ENCODE results near the gene ATXN7L3. TPM values are rescaled to one million over a fixed set of nuclear protein-coding genes. Genes with fewer than 3 reads are reported as not detected.

ATXN7L3 gene
- total and polyA plus RNA-seq, 7 experiments from 2014 or later: 10.5 to 130 (median 107) TPM

DNA sequence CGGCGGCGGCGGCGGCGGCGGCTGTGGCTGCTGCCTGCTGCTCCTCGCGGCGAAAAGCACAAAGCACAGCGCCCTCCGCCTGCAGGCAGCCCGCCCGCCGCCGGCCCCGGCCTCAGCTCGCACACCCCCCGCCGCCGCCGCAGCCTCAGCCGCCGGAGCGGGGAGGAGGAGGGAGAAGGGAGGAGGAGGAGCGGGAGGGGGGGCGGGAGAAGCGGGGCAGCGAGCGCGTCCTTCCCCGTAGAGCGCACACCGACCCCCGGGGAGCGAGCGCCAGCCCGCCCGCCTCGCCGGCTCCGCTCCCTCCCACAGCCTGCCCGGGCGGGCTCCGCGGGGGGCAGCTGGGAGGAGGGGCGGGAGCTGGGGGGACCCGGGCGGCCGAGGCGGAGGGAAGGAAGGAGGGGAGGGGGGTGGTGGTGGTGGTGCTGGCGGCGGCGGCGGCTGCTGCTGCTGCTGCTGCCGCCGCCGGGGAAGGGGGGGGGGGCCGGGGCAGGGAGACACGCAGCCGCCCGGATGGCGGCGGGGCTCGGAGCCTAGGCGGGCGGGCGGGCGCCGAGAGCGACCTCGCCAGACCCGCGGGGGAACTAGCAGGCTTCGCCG, 20.0 kb upstream of the ATXN7L3 start, which contains the start of gene UBTF:
Gene UBTF, minus strand, starts transcription at position 60 of the 597 bp plus-strand sequence. CDS start 1,446 bp downstream, outside the sequence.
- Mint-ChIP-seq H3K4me1 (peaks cover 37 to 44% (median 41%) of the 10 kb centered on the region in 7 donors), H3K9me3 (peaks cover 0 to 8% (median 0%) of the 10 kb centered on the region in 11 donors), H3K36me3 (peaks cover 5 to 28% (median 12%) of the 10 kb centered on the region in 5 donors), H3K27me3 (peaks cover 0 to 2% (median 0%) of the 10 kb centered on the region in 5 donors), H3K4me3 (peak within 1 kb of the TSS; percentile 87 to 99 (median 94)), H3K27ac (peak within 1 kb of the TSS; percentile 93 to 98 (median 94))
- DNase-seq: peak; percentile 66 to 84 (median 79)
- H3K36me3 ChIP-seq (ENCODE audit: control insufficient read depth in 2 of 3, insufficient read depth in 3 of 3, low read length in 3 of 3): peaks cover 3 to 26% (median 14%) of the 10 kb centered on the region in 3 experiments
- peak within 1 kb of the TSS; percentile 90 for H3K27ac ChIP-seq (ENCODE audit: low read depth, low read length)
- ATAC-seq: peak; percentile 34
- H3K27me3 ChIP-seq (ENCODE audit: control insufficient read depth in 2 of 2, insufficient read depth in 2 of 2, low read length in 2 of 2): no peaks in the 10 kb centered on the region
- H3K4me3 ChIP-seq (ENCODE audit: low read length): peak within 1 kb of the TSS; percentile 85
- peaks cover 30 to 35% of the 10 kb centered on the region in 2 donors for H3K4me1 ChIP-seq (ENCODE audit: control insufficient read depth in 2 of 2, insufficient read depth in 2 of 2, low read length in 2 of 2)
- intact Hi-C loops (cut with micrococcal nuclease): loop anchor here (2.0 to 10.0 kb wide), 5 partner anchors 27 to 1095 kb away; partner anchors contain the start of genes GPATCH8 (in 1 of the 2), MAP3K14 (in 1 of the 2) and SLC4A1 (in 1 of the 2)
- ChIA-PET CTCF (interaction anchor here (0.7 to 4.4 kb wide), 3 partner anchors 9 to 107 kb away, joined by 3 to 33 read pairs (median 5); no protein-coding TSS in a partner anchor), POLR2A (interaction anchor here (0.8 to 14.1 kb wide), 12 partner anchors 10 to 111 kb away, joined by 3 to 319 read pairs (median 22); partner anchors contain the start of genes ATXN7L3, HDAC5, RUNDC3A and SLC25A39)
- H3K9me3 ChIP-seq (ENCODE audit: control insufficient read depth in 2 of 3, low read length in 3 of 3): no peaks in the 10 kb centered on the region

GRCh38 chr17:44219108-44219615, 19.5 kb upstream of the ATXN7L3 start:
- peaks cover 36 to 38% of the 10 kb centered on the region in 2 donors for H3K4me1 ChIP-seq (ENCODE audit: control insufficient read depth in 2 of 2, insufficient read depth in 2 of 2, low read length in 2 of 2)
- peaks cover 5 to 32% (median 19%) of the 10 kb centered on the region in 3 experiments for H3K36me3 ChIP-seq (ENCODE audit: control insufficient read depth in 2 of 3, insufficient read depth in 3 of 3, low read length in 3 of 3)
- peak; percentile 63 to 84 (median 78) for DNase-seq
- no peak overlapping the region for H3K27ac Mint-ChIP-seq
- POLR2A ChIA-PET: interaction anchor here (0.8 to 14.1 kb wide), 11 partner anchors 10 to 112 kb away, joined by 3 to 319 read pairs (median 23); partner anchors contain the start of genes ATXN7L3, HDAC5, RUNDC3A and SLC25A39
- H3K9me3 ChIP-seq (ENCODE audit: control insufficient read depth in 2 of 3, low read length in 3 of 3): no peaks in the 10 kb centered on the region
- H3K4me1 Mint-ChIP-seq: peaks cover 41 to 47% (median 46%) of the 10 kb centered on the region in 7 donors
- H3K27me3 ChIP-seq (ENCODE audit: control insufficient read depth in 2 of 2, insufficient read depth in 2 of 2, low read length in 2 of 2): no peaks in the 10 kb centered on the region
- peaks cover 6 to 33% (median 16%) of the 10 kb centered on the region in 5 donors for H3K36me3 Mint-ChIP-seq
- peak overlapping the region; percentile 90 for H3K27ac ChIP-seq (ENCODE audit: low read depth, low read length)
- intact Hi-C loops (cut with micrococcal nuclease): loop anchor here (2.0 to 10.0 kb wide), 3 partner anchors 284 to 1096 kb away; partner anchors contain the start of genes GPATCH8 (in 1 of the 2) and MAP3K14 (in 1 of the 2)
- ATAC-seq: peak; percentile 68
- H3K4me3 Mint-ChIP-seq: peak overlapping the region in 5 of 10 donors; percentile 9 to 94 (median 40)
- peaks cover 0 to 8% (median 0%) of the 10 kb centered on the region in 11 donors for H3K9me3 Mint-ChIP-seq
- CTCF ChIA-PET: interaction anchor here (0.7 to 4.4 kb wide), 3 partner anchors 8 to 108 kb away, joined by 3 to 33 read pairs (median 5); no protein-coding TSS in a partner anchor
- peak overlapping the region; percentile 51 for H3K4me3 ChIP-seq (ENCODE audit: low read length)
- H3K27me3 Mint-ChIP-seq: no peaks in the 10 kb centered on the region

GRCh38 chr17:44218344-44219107, 18.8 kb upstream of the ATXN7L3 start:
- H3K4me3 Mint-ChIP-seq: peak overlapping the region; percentile 76 to 94 (median 86)
- Histone ChIP-seq H3K4me3 (ENCODE audit: low read length) (peak overlapping the region; percentile 68), H3K36me3 (ENCODE audit: control insufficient read depth in 2 of 3, insufficient read depth in 3 of 3, low read length in 3 of 3) (peaks cover 5 to 38% (median 23%) of the 10 kb centered on the region in 3 experiments), H3K4me1 (ENCODE audit: control insufficient read depth in 2 of 2, insufficient read depth in 2 of 2, low read length in 2 of 2) (peaks cover 38 to 42% of the 10 kb centered on the region in 2 donors), H3K9me3 (ENCODE audit: control insufficient read depth in 2 of 3, low read length in 3 of 3) (no peaks in the 10 kb centered on the region), H3K27me3 (ENCODE audit: control insufficient read depth in 2 of 2, insufficient read depth in 2 of 2, low read length in 2 of 2) (no peaks in the 10 kb centered on the region), H3K27ac (ENCODE audit: low read depth, low read length) (peak overlapping the region; percentile 90)
- ATAC-seq (peak; percentile 80), DNase-seq (peak; percentile 82 to 93 (median 92))
- H3K4me1 Mint-ChIP-seq: peaks cover 48 to 53% (median 52%) of the 10 kb centered on the region in 7 donors
- ChIA-PET CTCF (interaction anchor here (0.6 to 4.4 kb wide), 5 partner anchors 8 to 315 kb away, joined by 3 to 33 read pairs (median 3); no protein-coding TSS in a partner anchor), POLR2A (interaction anchor here (0.6 to 14.1 kb wide), 9 partner anchors 9 to 955 kb away, joined by 3 to 319 read pairs (median 25); partner anchors contain the start of genes ATXN7L3, SLC25A39 and TMUB2)
- H3K27ac Mint-ChIP-seq: peak overlapping the region; percentile 84 to 99 (median 97)
- peaks cover 6 to 38% (median 22%) of the 10 kb centered on the region in 5 donors for H3K36me3 Mint-ChIP-seq
- intact Hi-C loops (cut with micrococcal nuclease): loop anchor here (1.0 to 10.0 kb wide), 8 partner anchors 8 to 1096 kb away; partner anchors contain the start of genes TMUB2 (in 2 of the 2), GPATCH8 (in 1 of the 2) and MAP3K14 (in 1 of the 2)
- no peaks in the 10 kb centered on the region for H3K27me3 Mint-ChIP-seq
- peaks cover 0 to 8% (median 0%) of the 10 kb centered on the region in 11 donors for H3K9me3 Mint-ChIP-seq

GRCh38 chr17:44217738-44218343, 18.2 kb upstream of the ATXN7L3 start:
- POLR2A ChIA-PET: interaction anchor here (0.6 to 14.1 kb wide), 11 partner anchors 9 to 956 kb away, joined by 3 to 319 read pairs (median 19); partner anchors contain the start of genes ATXN7L3, SLC25A39 and TMUB2
- ATAC-seq (no peak), DNase-seq (no peak)
- no peaks in the 10 kb centered on the region for H3K27me3 ChIP-seq (ENCODE audit: control insufficient read depth in 2 of 2, insufficient read depth in 2 of 2, low read length in 2 of 2)
- Mint-ChIP-seq H3K4me3 (peak overlapping the region; percentile 76 to 91 (median 86)), H3K9me3 (peaks cover 0 to 8% (median 0%) of the 10 kb centered on the region in 11 donors), H3K36me3 (peaks cover 6 to 40% (median 23%) of the 10 kb centered on the region in 5 donors), H3K27me3 (no peaks in the 10 kb centered on the region), H3K27ac (peak overlapping the region; percentile 84 to 99 (median 97)), H3K4me1 (peaks cover 53 to 57% (median 55%) of the 10 kb centered on the region in 7 donors)
- H3K4me3 ChIP-seq (ENCODE audit: low read length): peak overlapping the region; percentile 68
- H3K9me3 ChIP-seq (ENCODE audit: control insufficient read depth in 2 of 3, low read length in 3 of 3): no peaks in the 10 kb centered on the region
- CTCF ChIA-PET: interaction anchor here (0.6 to 4.4 kb wide), 8 partner anchors 7 to 315 kb away, joined by 3 to 33 read pairs (median 4); partner anchors contain the start of gene HDAC5
- H3K36me3 ChIP-seq (ENCODE audit: control insufficient read depth in 2 of 3, insufficient read depth in 3 of 3, low read length in 3 of 3): peaks cover 5 to 45% (median 23%) of the 10 kb centered on the region in 3 experiments
- intact Hi-C loops (cut with micrococcal nuclease): loop anchor here (1.0 to 10.0 kb wide), 8 partner anchors 8 to 1097 kb away; partner anchors contain the start of genes TMUB2 (in 2 of the 2), GPATCH8 (in 1 of the 2) and MAP3K14 (in 1 of the 2)
- H3K4me1 ChIP-seq (ENCODE audit: control insufficient read depth in 2 of 2, insufficient read depth in 2 of 2, low read length in 2 of 2): peaks cover 38 to 49% of the 10 kb centered on the region in 2 donors
- peak overlapping the region; percentile 90 for H3K27ac ChIP-seq (ENCODE audit: low read depth, low read length)

DNA sequence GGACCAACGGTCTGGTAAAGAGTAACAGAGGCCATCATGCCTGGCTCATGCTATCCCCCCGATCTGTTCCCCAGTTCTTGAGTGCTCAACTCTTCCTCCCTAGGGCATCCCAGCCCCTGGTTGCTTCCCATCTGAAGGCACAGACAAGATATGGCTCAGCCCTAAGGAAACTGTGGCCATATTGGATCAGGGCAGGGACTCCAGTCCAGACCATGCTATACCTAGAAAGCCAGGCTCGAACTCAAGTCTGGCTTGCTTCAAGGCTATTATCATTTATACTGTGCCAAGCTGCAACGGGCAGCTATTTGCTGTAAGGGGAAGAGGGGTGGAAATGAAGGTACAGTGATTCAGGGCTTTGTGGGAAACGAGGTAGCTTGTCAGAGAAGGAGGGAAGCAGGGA, 17.0 kb upstream of the ATXN7L3 start:
- intact Hi-C loops (cut with micrococcal nuclease): loop anchor here in 1 of 2 donors (10.0 kb wide), 2 partner anchors 852 to 1098 kb away; partner anchors contain the start of gene MAP3K14

More for the DNA sequence above, 17.0 kb upstream of the ATXN7L3 start:
- no peaks in the 10 kb centered on the region for H3K9me3 ChIP-seq (ENCODE audit: control insufficient read depth in 2 of 3, low read length in 3 of 3)
- peaks cover 0 to 8% (median 0%) of the 10 kb centered on the region in 11 donors for H3K9me3 Mint-ChIP-seq
- H3K4me1 Mint-ChIP-seq: peaks cover 46 to 57% (median 52%) of the 10 kb centered on the region in 7 donors
- ChIA-PET CTCF (interaction anchor here (0.8 to 1.8 kb wide), 7 partner anchors 16 to 114 kb away, joined by 3 to 8 read pairs (median 4); partner anchors contain the start of gene HDAC5), POLR2A (interaction anchor here (0.6 to 14.1 kb wide), 14 partner anchors 7 to 856 kb away, joined by 3 to 319 read pairs (median 6); partner anchors contain the start of genes ATXN7L3, SLC25A39 and TMUB2)
- H3K27me3 Mint-ChIP-seq: no peaks in the 10 kb centered on the region
- peak overlapping the region; percentile 68 for H3K4me3 ChIP-seq (ENCODE audit: low read length)
- H3K27ac ChIP-seq (ENCODE audit: low read depth, low read length): peak overlapping the region; percentile 90
- ATAC-seq (no peak), DNase-seq (no peak)
- H3K27ac Mint-ChIP-seq: peak overlapping the region; percentile 87 to 99 (median 97)
- H3K27me3 ChIP-seq (ENCODE audit: control insufficient read depth in 2 of 2, insufficient read depth in 2 of 2, low read length in 2 of 2): no peaks in the 10 kb centered on the region
- peaks cover 6 to 40% (median 23%) of the 10 kb centered on the region in 5 donors for H3K36me3 Mint-ChIP-seq
- peak overlapping the region; percentile 76 to 91 (median 86) for H3K4me3 Mint-ChIP-seq
- H3K36me3 ChIP-seq (ENCODE audit: control insufficient read depth in 2 of 3, insufficient read depth in 3 of 3, low read length in 3 of 3): peaks cover 5 to 54% (median 23%) of the 10 kb centered on the region in 3 experiments
- peaks cover 38 to 49% of the 10 kb centered on the region in 2 donors for H3K4me1 ChIP-seq (ENCODE audit: control insufficient read depth in 2 of 2, insufficient read depth in 2 of 2, low read length in 2 of 2)
